ENCODE data around the gene PPP6R3.

Gene PPP6R3

DNA sequence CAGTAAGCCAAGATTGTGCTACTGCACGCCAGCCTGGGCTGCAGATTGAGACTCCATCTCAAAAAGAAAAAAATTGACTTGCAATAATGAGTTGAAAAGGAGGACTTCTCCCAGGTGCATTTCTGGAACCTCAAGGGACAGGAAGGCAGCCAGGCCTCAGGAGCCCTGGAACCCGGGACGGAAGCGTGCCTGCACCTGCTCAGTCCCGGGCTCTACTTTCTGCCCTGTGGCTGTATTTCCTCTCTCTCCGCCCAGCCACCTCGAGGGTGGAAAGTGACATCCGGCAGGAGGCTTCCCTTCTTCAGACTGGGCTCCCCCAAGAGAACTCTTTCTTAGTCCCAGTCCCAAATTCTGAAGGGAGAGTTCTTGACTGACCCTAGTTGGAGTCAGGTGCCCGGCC is 203.6 kb downstream of the PPP6R3 start:
- Mint-ChIP-seq H3K4me1 (no peaks in the 10 kb centered on the region), H3K36me3 (no peaks in the 10 kb centered on the region), H3K4me3 (no peak overlapping the region), H3K27me3 (peaks cover 19% of the 10 kb centered on the region), H3K9me3 (no peaks in the 10 kb centered on the region), H3K27ac (no peak overlapping the region)
- DNase-seq (ENCODE audit: low spot score in 2 of 2) (no peak), ATAC-seq (ENCODE audit: low read depth) (no peak)

GRCh38 chr11:68664906-68665305 is 204.4 kb downstream of the PPP6R3 start:
- Mint-ChIP-seq H3K4me3 (no peak overlapping the region), H3K27me3 (peaks cover 19% of the 10 kb centered on the region)
- ATAC-seq (ENCODE audit: low read depth): no peak

More at GRCh38 chr11:68664906-68665305, 204.4 kb downstream of the PPP6R3 start:
- Mint-ChIP-seq H3K4me1 (no peaks in the 10 kb centered on the region), H3K36me3 (no peaks in the 10 kb centered on the region), H3K9me3 (no peaks in the 10 kb centered on the region), H3K27ac (no peak overlapping the region)
- DNase-seq (ENCODE audit: low spot score in 2 of 2): no peak
